Testis (tissue), 2 donors: ENCODE results near the gene SGSM1.

Experiments
- CTCF ChIP-seq, 3 experiments: fragments of 450-650 bp in 2 of 3; fragments of 200-600 bp in 1 of 3; sonication (generic) in 1 of 3; IDR thresholded peaks; one replicate each; pipeline ENCODE4 v1.5.1; 2016 to 2019; ENCODE audit warnings: antibody characterized with exemption in 3 of 3, mild to moderate bottlenecking in 2 of 3, moderate library complexity in 1 of 3
- POLR2A ChIP-seq: fragments of 450-650 bp; IDR thresholded peaks from one replicate; pipeline ENCODE4 v1.6.1; 2017; ENCODE audit warnings: antibody characterized with exemption, mild to moderate bottlenecking, moderate library complexity

GRCh38 chr22:24937114-24937513 is 131.1 kb downstream of the SGSM1 start:
- TF ChIP-seq CTCF (IDR thresholded peaks at IDR 0.05) (no peak), POLR2A (no peak)
